H1 (cell line): ENCODE measurements around the gene WRAP73. TPM values are rescaled to one million over a fixed set of nuclear protein-coding genes. Genes with fewer than 3 reads are reported as not detected.

Experiments used
- CTCF ChIA-PET: fragments of 300-600 bp; sonication (Branson Sonifier 250); formaldehyde crosslinking; loops from one replicate; lab custom pipeline; 2021; ENCODE audit not compliant: partially characterized antibody; lab: Charles Lee
- POLR2A ChIA-PET: fragments of 300-600 bp; sonication (Branson Sonifier 250); formaldehyde crosslinking; loops from one replicate; lab custom pipeline; 2021; ENCODE audit warnings: inconsistent platforms; ENCODE audit not compliant: partially characterized antibody; lab: Charles Lee
- DNase-seq, 2 experiments: peaks; one replicate each; pipeline versions ENCODE4 v3.0.0 to v3.0.0-alpha.2; 2010 to 2022; ENCODE audit warnings: low spot score in 2 of 2, low read depth in 1 of 2, mixed read lengths in 1 of 2
- FAIRE-seq: peaks from 2 replicates; lab custom pipeline; 2011; peaks lifted over from hg19 to GRCh38; lab: Jason Lieb, UNC
- H2AFZ ChIP-seq: 2 replicates; pipeline ENCODE4 v1.8.1; 2012; ENCODE audit warnings: low read length, inconsistent platforms
- H2AK5ac ChIP-seq: 2 replicates; pipeline ENCODE4 v1.6.1; 2013; ENCODE audit warnings: low read depth, low read length
- H2BK120ac ChIP-seq: replicated peaks from 2 replicates; pipeline ENCODE3; 2013; ENCODE audit warnings: low read depth, low read length, inconsistent platforms
- H2BK12ac ChIP-seq: 2 replicates; pipeline ENCODE4 v1.6.1; 2013; ENCODE audit warnings: low read depth, low read length
- H2BK15ac ChIP-seq: 2 replicates; pipeline ENCODE4 v1.6.1; 2013; ENCODE audit warnings: low read length
- H2BK20ac ChIP-seq: 2 replicates; pipeline ENCODE4 v1.6.1; 2013; ENCODE audit warnings: low read length
- H2BK5ac ChIP-seq: 2 replicates; pipeline ENCODE4 v1.6.1; 2013; ENCODE audit warnings: low read depth, low read length
- H3K14ac ChIP-seq: 2 replicates; pipeline ENCODE4 v1.6.1; 2013; ENCODE audit warnings: inconsistent platforms; ENCODE audit not compliant: insufficient read length
- H3K18ac ChIP-seq: 2 replicates; pipeline ENCODE4 v1.6.1; 2013; ENCODE audit warnings: low read length; ENCODE audit errors: extremely low read depth
- H3K23ac ChIP-seq: 2 replicates; pipeline ENCODE4 v1.6.1; 2013; ENCODE audit warnings: inconsistent platforms; ENCODE audit not compliant: insufficient read length
- H3K23me2 ChIP-seq: 2 replicates; pipeline ENCODE4 v1.6.1; 2013; ENCODE audit warnings: low read depth, low read length
- H3K27ac ChIP-seq: 2 replicates; pipeline ENCODE4 v1.6.1; 2011; ENCODE audit warnings: low read depth, low read length, inconsistent platforms
- H3K27me3 ChIP-seq, 4 experiments: replicated peaks in 1 of 4; 1 replicate in 1 of 4; 2 replicates in 3 of 4; pipeline versions ENCODE4 v1.6.1 to v1.8.1; 2011 to 2013; ENCODE audit warnings: low read length in 3 of 4, mild to moderate bottlenecking in 3 of 4, inconsistent platforms in 2 of 4, mixed read lengths in 2 of 4, moderate library complexity in 1 of 4; ENCODE audit not compliant: control insufficient read depth in 3 of 4, insufficient read depth in 3 of 4; ENCODE audit errors: extremely low read depth in 1 of 4
- H3K36me3 ChIP-seq, 4 experiments: 2 replicates each; pipeline versions ENCODE4 v1.6.1 to v1.8.1; 2011 to 2013; ENCODE audit warnings: mild to moderate bottlenecking in 4 of 4, low read length in 3 of 4, moderate library complexity in 2 of 4, control low read depth in 1 of 4, inconsistent platforms in 1 of 4; ENCODE audit not compliant: insufficient read depth in 4 of 4, control insufficient read depth in 2 of 4
- H3K4ac ChIP-seq: replicated peaks from 2 replicates; pipeline ENCODE3; 2013; ENCODE audit warnings: low read length, low read depth, mixed read lengths, inconsistent platforms; ENCODE audit not compliant: insufficient read length
- H3K4me1 ChIP-seq, 4 experiments: replicated peaks in 1 of 4; 1 replicate in 1 of 4; 2 replicates in 3 of 4; pipeline versions ENCODE4 v1.6.1 to v1.8.1; 2011 to 2013; ENCODE audit warnings: low read length in 3 of 4, inconsistent platforms in 2 of 4, mixed read lengths in 1 of 4; ENCODE audit not compliant: insufficient read depth in 4 of 4, control insufficient read depth in 3 of 4
- H3K4me2 ChIP-seq, 2 experiments: 2 replicates each; pipeline versions ENCODE4 v1.6.1 to v1.8.1; 2011 to 2013; ENCODE audit warnings: low read depth in 2 of 2, low read length in 2 of 2, control low read depth in 1 of 2, inconsistent platforms in 1 of 2, mild to moderate bottlenecking in 1 of 2; ENCODE audit not compliant: insufficient read depth in 1 of 2
- H3K4me3 ChIP-seq, 4 experiments: fragments of 200-600, 300-600 bp in 1 of 4; sonication (generic), shearing (Covaris generic), sonication (Bioruptor Twin) in 1 of 4; 2 replicates each; pipeline versions ENCODE4 v1.5.1 to v1.8.1; 2011 to 2016; ENCODE audit warnings: low read length in 4 of 4, low read depth in 3 of 4, control low read depth in 2 of 4, inconsistent platforms in 2 of 4, mild to moderate bottlenecking in 2 of 4, mixed read lengths in 1 of 4, moderate library complexity in 1 of 4; ENCODE audit not compliant: insufficient read depth in 2 of 4; ENCODE audit errors: extremely low read depth in 1 of 4
- H3K56ac ChIP-seq: replicated peaks from 2 replicates; pipeline ENCODE3; 2013; ENCODE audit warnings: low read depth, mild to moderate bottlenecking, mixed read lengths, low read length, inconsistent platforms; ENCODE audit not compliant: insufficient read length
- H3K79me1 ChIP-seq: 2 replicates; pipeline ENCODE4 v1.6.1; 2013; ENCODE audit warnings: low read depth, low read length, control low read depth
- H3K79me2 ChIP-seq, 2 experiments: 2 replicates each; pipeline versions ENCODE4 v1.6.1 to v1.8.1; 2012 to 2013; ENCODE audit warnings: low read length in 2 of 2, mild to moderate bottlenecking in 2 of 2, inconsistent platforms in 1 of 2; ENCODE audit not compliant: insufficient read depth in 2 of 2, control insufficient read depth in 1 of 2
- H3K9ac ChIP-seq, 4 experiments: replicated peaks in 1 of 4; 1 replicate in 1 of 4; 2 replicates in 3 of 4; pipeline versions ENCODE4 v1.6.1 to v1.8.1; 2011 to 2013; ENCODE audit warnings: low read depth in 3 of 4, low read length in 3 of 4, control low read depth in 2 of 4, mild to moderate bottlenecking in 2 of 4, moderate library complexity in 2 of 4, inconsistent platforms in 1 of 4; ENCODE audit errors: extremely low read depth in 1 of 4
- H3K9me3 ChIP-seq, 2 experiments: 2 replicates each; pipeline versions ENCODE4 v1.6.1 to v1.8.1; 2012 to 2013; ENCODE audit warnings: mild to moderate bottlenecking in 2 of 2, moderate library complexity in 2 of 2, control low read depth in 1 of 2, inconsistent platforms in 1 of 2, low read depth in 1 of 2, low read length in 1 of 2, mixed read lengths in 1 of 2; ENCODE audit not compliant: insufficient read depth in 2 of 2
- H4K20me1 ChIP-seq, 2 experiments: replicated peaks in 1 of 2; 2 replicates each; pipeline versions ENCODE3 to v1.8.1; 2011 to 2013; ENCODE audit warnings: inconsistent platforms in 2 of 2, low read length in 2 of 2, mild to moderate bottlenecking in 1 of 2; ENCODE audit not compliant: insufficient read depth in 2 of 2, control insufficient read depth in 1 of 2
- H4K5ac ChIP-seq: 2 replicates; pipeline ENCODE4 v1.6.1; 2013; ENCODE audit warnings: low read length, low read depth, mixed read lengths, inconsistent platforms; ENCODE audit not compliant: insufficient read length
- H4K8ac ChIP-seq: 2 replicates; pipeline ENCODE4 v1.8.0; 2013; ENCODE audit warnings: mild to moderate bottlenecking, moderate library complexity, low read length, inconsistent platforms; ENCODE audit not compliant: insufficient read depth; ENCODE audit errors: extremely low read depth
- H4K91ac ChIP-seq: replicated peaks from 2 replicates; pipeline ENCODE3; 2013; ENCODE audit warnings: low read length, mixed read lengths, inconsistent platforms; ENCODE audit not compliant: insufficient read length
- ASH2L ChIP-seq: fragments of 200-600, 300-600 bp; sonication (generic); IDR thresholded peaks from one replicate; pipeline ENCODE4 v1.7.1; 2017; ENCODE audit warnings: low read length
- BACH1 ChIP-seq: IDR thresholded peaks from 2 replicates; pipeline ENCODE4 v1.6.1; 2012; ENCODE audit warnings: low read length, improper control_type of control experiment
- BRCA1 ChIP-seq: IDR thresholded peaks from 2 replicates; pipeline ENCODE4 v1.6.1; 2012; ENCODE audit warnings: low read depth, low read length, improper control_type of control experiment
- NRF1 ChIP-seq: IDR thresholded peaks from 2 replicates; pipeline ENCODE4 v1.6.1; 2011; ENCODE audit warnings: mild to moderate bottlenecking, low read depth, low read length, improper control_type of control experiment
- RBBP5 ChIP-seq: IDR thresholded peaks from 2 replicates; pipeline ENCODE4 v1.7.1; 2012; ENCODE audit warnings: low read depth, mild to moderate bottlenecking, inconsistent platforms, low read length, moderate library complexity, borderline replicate concordance
- TAF7 ChIP-seq: optimal IDR thresholded peaks from 2 replicates; pipeline ENCODE3; 2011; ENCODE audit warnings: low read depth, mild to moderate bottlenecking, inconsistent platforms, low read length, moderate library complexity, borderline replicate concordance
- WGBS, 2 experiments: shearing (Covaris generic) in 1 of 2; methylation state at CpG; one replicate each; pipeline versions ENCODE4 v1.1.6 to v1.1.7; 2013 to 2015; ENCODE audit warnings: low lambda C conversion rate in 2 of 2, mixed read lengths in 2 of 2, inconsistent platforms in 1 of 2, low coverage in 1 of 2, missing lambda C conversion rate in 1 of 2; ENCODE audit not compliant: insufficient replicate concordance in 2 of 2, insufficient coverage in 1 of 2, insufficient read length in 1 of 2; ENCODE audit errors: extremely low coverage in 1 of 2, missing lambda C conversion rate in 1 of 2; 5-methylcytosine and 5-hydroxymethylcytosine counted together
- polyA plus RNA-seq, 7 experiments: library from polyadenylated mRNA; depleted of rRNA in 3 of 7; stranded (reverse) in 5 of 7; unstranded in 2 of 7; fragments of >200 nt in 5 of 7; fragments of 200-250 nt in 2 of 7; gene quantifications; 1 replicate in 5 of 7; 2 replicates in 1 of 7; 4 replicates in 1 of 7; pipeline versions ENCODE4 v1.2.1 to v1.2.3, GENCODE V29; 2011 to 2013; ENCODE audit warnings: missing spikeins in 2 of 7, mixed read lengths in 2 of 7
- total RNA-seq: library from RNA; stranded (reverse); fragmentation: NEBNext Ultra II Directional; extraction: Animal tissue kit (Norgen Biotek cat#: 25700); gene quantifications from 2 replicates; pipeline ENCODE4 v1.2.1, GENCODE V29; 2021

Gene WRAP73
- total and polyA plus RNA-seq, 2 of the 8 experiments (the other 6 are each of a cell fraction or from before 2014, with no cell fraction given), result 30.3 to 50.7 TPM

GRCh38 chr1:3636080-3636479, 13.8 kb downstream of the WRAP73 start:
- FAIRE-seq, result no peak
- Histone ChIP-seq H3K4me1 (peaks cover 0 to 7% (median 1%) of the 10 kb centered on the region in 4 experiments; a peak in 3 of 7 replicates), H3K79me2 (no peaks in the 10 kb centered on the region), H2BK5ac (no peak overlapping the region), H3K36me3 (peaks cover 6 to 27% (median 9%) of the 10 kb centered on the region in 4 experiments; a peak in 6 of 8 replicates), H3K9me3 (no peaks in the 10 kb centered on the region), H4K8ac (no peak overlapping the region), H2BK120ac (no peak overlapping the region), H3K79me1 (peaks cover under 1% of the 10 kb centered on the region; the same call in 1 of the 2 replicates), H2BK12ac (no peak overlapping the region), H3K27me3 (no peaks in the 10 kb centered on the region), H3K18ac (no peak overlapping the region), H3K27ac (no peak overlapping the region), H3K56ac (no peak overlapping the region), H2BK15ac (no peak overlapping the region), H3K4ac (no peak overlapping the region), H3K4me2 (no peak overlapping the region), H3K23ac (no peak overlapping the region), H3K14ac (no peak overlapping the region), H4K5ac (no peak overlapping the region), H3K23me2 (no peaks in the 10 kb centered on the region), H4K20me1 (peaks cover 0 to 10% of the 10 kb centered on the region in 2 experiments), H3K4me3 (no peak overlapping the region), H4K91ac (no peak overlapping the region), H3K9ac (no peak overlapping the region), H2BK20ac (no peak overlapping the region), H2AFZ (no peak overlapping the region)
- 92% methylated on average over 9 of the region's 14 CpGs; no CpG with 5 or more reads in 1 of the 2 experiments for WGBS, 2 experiments
- DNase-seq, result no peak
- ChIA-PET POLR2A (interaction anchor here (1.3 kb wide), 1 partner anchor 10 kb away, joined by 3 read pairs; no protein-coding TSS in a partner anchor), CTCF (interaction anchor here (0.7 to 1.7 kb wide), 3 partner anchors 9 to 89 kb away, joined by 3 to 8 read pairs (median 4); no protein-coding TSS in a partner anchor)
- TF ChIP-seq ASH2L (no peak), RBBP5 (no peak), NRF1 (no peak), BACH1 (no peak), BRCA1 (no peak), TAF7 (no peak)
- TF ChIP-seq, all 59 proteins: peak for 0
- no peak overlapping the region for H2AK5ac ChIP-seq
